BLaER1 treated with 17β-estradiol and CSF1 and Interleukin-3, amounts not matched to agents 10 nM and 100 nM (cell line): Measurements from ENCODE around the gene MDC1.
"Not testable (repeated sequence)": the region's sequence is repeated elsewhere in the genome, so short reads cannot be mapped to it uniquely, and the experiment has no call there.

Source experiments
- H3K27ac ChIP-seq, 11 experiments: shearing (Covaris generic); formaldehyde crosslinking; 2 replicates each; pipeline ENCODE4 v1.8.1; 2022
- H3K27me3 ChIP-seq, 11 experiments: shearing (Covaris generic); formaldehyde crosslinking; 2 replicates each; pipeline ENCODE4 v1.8.1; 2022
- H3K36me3 ChIP-seq, 11 experiments: shearing (Covaris generic); formaldehyde crosslinking; 2 replicates each; pipeline ENCODE4 v1.8.1; 2022
- H3K4me1 ChIP-seq, 10 experiments: shearing (Covaris generic); formaldehyde crosslinking; 2 replicates each; pipeline ENCODE4 v1.8.1; 2022
- H3K4me2 ChIP-seq, 11 experiments: shearing (Covaris generic); formaldehyde crosslinking; 2 replicates each; pipeline ENCODE4 v1.8.1; 2022
- H3K4me3 ChIP-seq, 10 experiments: shearing (Covaris generic); formaldehyde crosslinking; 2 replicates each; pipeline ENCODE4 v1.8.1; 2022
- H3K9ac ChIP-seq, 11 experiments: shearing (Covaris generic); formaldehyde crosslinking; 2 replicates each; pipeline ENCODE4 v1.8.1; 2022
- H3K9me3 ChIP-seq, 11 experiments: shearing (Covaris generic); formaldehyde crosslinking; replicated peaks in 1 of 11; 2 replicates each; pipeline ENCODE4 v1.8.1; 2022
- H4K20me1 ChIP-seq, 11 experiments: shearing (Covaris generic); formaldehyde crosslinking; 2 replicates each; pipeline ENCODE4 v1.8.1; 2022
- Cebpa-rat ChIP-seq, 11 experiments: shearing (Covaris generic); IDR thresholded peaks; 2 replicates each; pipeline ENCODE4 v1.8.1; 2022

MDC1 gene, protein sequence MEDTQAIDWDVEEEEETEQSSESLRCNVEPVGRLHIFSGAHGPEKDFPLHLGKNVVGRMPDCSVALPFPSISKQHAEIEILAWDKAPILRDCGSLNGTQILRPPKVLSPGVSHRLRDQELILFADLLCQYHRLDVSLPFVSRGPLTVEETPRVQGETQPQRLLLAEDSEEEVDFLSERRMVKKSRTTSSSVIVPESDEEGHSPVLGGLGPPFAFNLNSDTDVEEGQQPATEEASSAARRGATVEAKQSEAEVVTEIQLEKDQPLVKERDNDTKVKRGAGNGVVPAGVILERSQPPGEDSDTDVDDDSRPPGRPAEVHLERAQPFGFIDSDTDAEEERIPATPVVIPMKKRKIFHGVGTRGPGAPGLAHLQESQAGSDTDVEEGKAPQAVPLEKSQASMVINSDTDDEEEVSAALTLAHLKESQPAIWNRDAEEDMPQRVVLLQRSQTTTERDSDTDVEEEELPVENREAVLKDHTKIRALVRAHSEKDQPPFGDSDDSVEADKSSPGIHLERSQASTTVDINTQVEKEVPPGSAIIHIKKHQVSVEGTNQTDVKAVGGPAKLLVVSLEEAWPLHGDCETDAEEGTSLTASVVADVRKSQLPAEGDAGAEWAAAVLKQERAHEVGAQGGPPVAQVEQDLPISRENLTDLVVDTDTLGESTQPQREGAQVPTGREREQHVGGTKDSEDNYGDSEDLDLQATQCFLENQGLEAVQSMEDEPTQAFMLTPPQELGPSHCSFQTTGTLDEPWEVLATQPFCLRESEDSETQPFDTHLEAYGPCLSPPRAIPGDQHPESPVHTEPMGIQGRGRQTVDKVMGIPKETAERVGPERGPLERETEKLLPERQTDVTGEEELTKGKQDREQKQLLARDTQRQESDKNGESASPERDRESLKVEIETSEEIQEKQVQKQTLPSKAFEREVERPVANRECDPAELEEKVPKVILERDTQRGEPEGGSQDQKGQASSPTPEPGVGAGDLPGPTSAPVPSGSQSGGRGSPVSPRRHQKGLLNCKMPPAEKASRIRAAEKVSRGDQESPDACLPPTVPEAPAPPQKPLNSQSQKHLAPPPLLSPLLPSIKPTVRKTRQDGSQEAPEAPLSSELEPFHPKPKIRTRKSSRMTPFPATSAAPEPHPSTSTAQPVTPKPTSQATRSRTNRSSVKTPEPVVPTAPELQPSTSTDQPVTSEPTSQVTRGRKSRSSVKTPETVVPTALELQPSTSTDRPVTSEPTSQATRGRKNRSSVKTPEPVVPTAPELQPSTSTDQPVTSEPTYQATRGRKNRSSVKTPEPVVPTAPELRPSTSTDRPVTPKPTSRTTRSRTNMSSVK (N-terminal part only)

DNA sequence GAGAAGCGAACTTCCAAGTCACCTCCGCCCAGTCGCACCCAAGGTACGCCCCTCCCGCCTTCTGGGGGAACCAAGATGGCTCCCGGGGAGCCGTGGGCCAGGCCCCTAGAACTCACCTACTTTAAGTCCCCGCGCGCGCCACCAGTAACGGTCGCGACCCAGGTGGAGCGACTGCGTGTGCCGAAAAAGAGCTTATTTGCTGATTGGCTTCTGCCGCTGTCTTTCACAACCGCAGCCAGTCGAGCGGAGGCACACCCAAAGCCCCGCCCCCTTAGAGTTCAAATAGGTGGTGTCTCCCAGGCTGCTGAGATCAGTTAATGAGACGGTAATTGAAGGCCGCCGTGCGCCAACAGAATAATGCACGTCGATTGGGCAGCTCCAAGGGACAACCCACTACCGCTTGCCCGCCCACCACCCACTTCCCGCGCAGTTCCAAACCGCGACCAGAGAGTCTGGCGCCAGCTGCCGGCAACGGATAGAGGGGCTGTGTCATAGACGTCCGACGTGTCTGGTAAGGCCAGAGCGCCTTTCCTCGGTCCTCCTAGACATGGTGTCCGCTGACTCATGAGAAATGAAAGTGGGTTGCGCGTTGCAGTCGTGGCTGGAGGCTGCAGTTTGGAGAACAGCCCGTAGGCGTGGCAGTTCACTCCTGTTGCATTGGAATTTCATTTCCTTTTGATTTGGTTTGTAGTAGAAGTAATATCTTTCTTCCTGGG is at the start of gene MDC1:
Gene MDC1, minus strand, starts transcription at position 153 of the 716 bp plus-strand sequence. CDS start 2,106 bp downstream, outside the sequence.
- Histone ChIP-seq H3K4me3 (peak within 1 kb of the TSS; percentile 67 to 98 (median 90)), H4K20me1 (peaks cover 9 to 10% (median 10%) of the 10 kb centered on the region in 11 experiments), H3K27ac (peak within 1 kb of the TSS; percentile 76 to 100 (median 98)), H3K9me3 (no peaks in the 10 kb centered on the region; a peak in 1 of 22 replicates), H3K4me1 (peaks cover 39 to 55% (median 46%) of the 10 kb centered on the region in 10 experiments), H3K36me3 (peaks cover 30 to 42% (median 40%) of the 10 kb centered on the region in 11 experiments), H3K27me3 (no peaks in the 10 kb centered on the region), H3K4me2 (peak within 1 kb of the TSS; percentile 85 to 96 (median 92)), H3K9ac (peak within 1 kb of the TSS; percentile 83 to 100 (median 98))
- TF ChIP-seq Cebpa-rat (IDR thresholded peaks at IDR 0.05): no peak

- Histone ChIP-seq H3K27me3 (no peaks in the 10 kb centered on the region), H3K4me3 (no peak overlapping the region), H3K27ac (peak overlapping the region in 8 of 11 experiments; percentile 90 to 97 (median 95); a peak in 13 of 22 replicates), H3K4me1 (peaks cover 51 to 94% (median 66%) of the 10 kb centered on the region in 10 experiments), H3K9ac (0 out of 22 replicates have a peak overlapping the region, but pooled peaks of 1 of the 11 experiments have one; percentile 27), H3K36me3 (no peaks in the 10 kb centered on the region), H3K9me3 (peaks cover 0 to 7% (median 5%) of the 10 kb centered on the region in 11 experiments; a peak in 9 of 22 replicates), H3K4me2 (peak overlapping the region in 9 of 11 experiments; percentile 82 to 97 (median 94); a peak in 14 of 22 replicates), H4K20me1 (no peaks in the 10 kb centered on the region)
- no peak for TF ChIP-seq Cebpa-rat (IDR thresholded peaks at IDR 0.05)
These were observed 49.5 kb upstream of the MDC1 start for GRCh38 chr6:30766461-30767157.

DNA sequence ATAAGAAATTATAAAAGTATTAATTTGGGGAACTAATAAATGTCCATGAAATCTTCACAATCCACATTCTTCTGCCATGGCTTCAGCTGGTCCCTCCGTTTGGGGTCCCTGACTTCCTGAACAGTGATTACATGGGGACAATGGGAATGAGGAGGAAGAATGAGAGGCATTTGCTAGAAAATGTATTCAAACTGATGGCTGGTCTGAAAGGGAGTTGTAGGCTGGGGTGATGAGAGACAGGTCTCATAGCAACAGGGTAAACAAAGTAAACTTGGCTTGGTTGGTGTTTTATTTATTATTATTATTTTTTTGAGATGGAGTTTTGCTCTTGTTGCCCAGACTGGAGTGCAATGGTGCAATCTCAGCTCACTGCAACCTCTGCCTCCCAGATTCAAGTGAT is 48.4 kb upstream of the MDC1 start:
- not testable (repeated sequence) for H3K27me3 ChIP-seq, H3K4me3 ChIP-seq, H3K9me3 ChIP-seq, H4K20me1 ChIP-seq, H3K9ac ChIP-seq, H3K27ac ChIP-seq, H3K36me3 ChIP-seq
- H3K4me1 ChIP-seq: peaks cover 46 to 94% (median 61%) of the 10 kb centered on the region in 10 experiments
- peak overlapping the region in 2 of 11 experiments; percentile 82 to 91; a peak in 2 of 22 replicates for H3K4me2 ChIP-seq

DNA sequence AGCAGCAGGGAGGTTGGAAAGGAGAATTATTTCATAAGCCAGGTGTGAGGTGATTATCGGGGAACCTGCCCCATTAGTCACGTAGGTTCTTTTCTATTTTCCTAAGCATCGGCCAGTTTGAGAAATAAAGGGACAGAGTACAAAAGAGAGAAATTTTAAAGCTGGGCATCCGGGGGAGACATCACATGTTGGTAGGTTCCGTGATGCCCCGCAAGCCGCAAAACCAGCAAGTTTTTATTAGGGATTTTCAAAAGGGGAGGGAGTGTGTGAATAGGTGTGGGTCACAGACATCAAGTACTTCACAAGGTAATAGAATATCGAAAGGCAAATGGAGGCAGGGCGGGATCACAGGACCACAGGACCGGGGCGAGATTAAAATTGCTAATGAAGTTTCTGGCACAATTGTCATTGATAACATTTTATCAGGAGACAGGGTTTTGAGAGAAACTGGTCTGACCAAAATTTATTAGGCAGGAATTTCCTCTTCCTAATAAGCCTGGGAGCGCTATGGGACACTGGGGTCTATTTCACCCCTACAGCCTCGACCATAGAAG is 47.5 kb upstream of the MDC1 start:
- Histone ChIP-seq H3K9me3 (peaks cover 3 to 18% (median 12%) of the 10 kb centered on the region in 11 experiments; a peak in 16 of 22 replicates), H3K4me2 (peak overlapping the region; percentile 19 to 65 (median 45); a peak in 18 of 22 replicates), H3K27ac (peak overlapping the region in 9 of 11 experiments; percentile 16 to 66 (median 48); a peak in 11 of 22 replicates), H3K9ac (peak overlapping the region in 6 of 11 experiments; percentile 5 to 31 (median 24); a peak in 4 of 22 replicates), H3K4me1 (peaks cover 39 to 94% (median 61%) of the 10 kb centered on the region in 10 experiments)
- not testable (repeated sequence) for H4K20me1 ChIP-seq, H3K27me3 ChIP-seq, H3K4me3 ChIP-seq, H3K36me3 ChIP-seq

DNA sequence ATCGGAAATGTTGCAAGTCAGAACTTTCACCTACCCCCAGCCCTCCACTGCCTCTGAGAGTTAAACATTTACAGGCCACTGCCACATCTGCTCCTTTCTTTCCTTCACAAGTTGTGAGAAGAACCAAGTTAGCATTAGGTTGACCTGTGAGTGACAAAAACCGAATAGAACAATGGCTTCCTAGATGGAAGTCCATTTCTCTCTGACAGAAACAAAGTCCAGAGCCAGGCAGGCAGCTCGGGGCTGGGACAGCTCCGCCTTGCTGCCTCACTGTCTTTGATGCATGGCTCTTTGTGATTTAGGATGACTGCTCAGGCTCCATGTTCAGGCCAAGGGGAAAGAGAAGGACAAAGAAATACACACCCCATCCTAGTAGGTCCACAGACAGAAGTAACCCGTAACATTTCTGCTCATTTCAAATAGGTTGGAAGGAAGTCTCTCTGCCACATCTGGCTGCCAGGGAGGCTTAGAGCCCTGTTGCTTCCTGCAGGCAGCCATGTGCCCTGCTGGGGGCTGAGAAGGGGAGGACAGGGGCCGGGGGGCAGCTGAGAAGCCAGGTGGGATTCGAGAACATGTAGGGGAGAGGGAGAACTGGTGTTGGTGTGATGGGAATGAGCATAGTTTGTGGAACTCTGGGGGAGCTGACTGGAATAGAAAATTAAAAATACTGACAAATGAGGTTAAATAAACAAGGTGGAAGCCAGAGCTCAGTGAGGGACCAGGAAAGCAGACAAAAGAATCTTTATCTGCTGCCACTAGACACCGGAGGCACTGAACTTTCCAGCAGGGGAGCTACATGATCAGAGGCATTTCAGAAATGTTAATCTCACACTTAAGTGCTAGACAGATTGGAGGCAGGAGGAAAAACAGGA is 46.8 kb upstream of the MDC1 start:
- Histone ChIP-seq H4K20me1 (no peaks in the 10 kb centered on the region), H3K4me2 (peak overlapping the region; percentile 19 to 65 (median 45)), H3K27ac (peak overlapping the region; percentile 15 to 66 (median 46); a peak in 18 of 22 replicates), H3K36me3 (no peaks in the 10 kb centered on the region), H3K9ac (peak overlapping the region in 9 of 11 experiments; percentile 1 to 34 (median 22); a peak in 9 of 22 replicates), H3K9me3 (peaks cover 3 to 18% (median 13%) of the 10 kb centered on the region in 11 experiments; a peak in 16 of 22 replicates), H3K4me3 (no peak overlapping the region), H3K27me3 (no peaks in the 10 kb centered on the region), H3K4me1 (peaks cover 39 to 93% (median 62%) of the 10 kb centered on the region in 10 experiments)
- TF ChIP-seq Cebpa-rat (IDR thresholded peaks at IDR 0.05): no peak

GRCh38 chr6:30763155-30763617 is 46.1 kb upstream of the MDC1 start:
- Histone ChIP-seq H3K27me3 (no peaks in the 10 kb centered on the region), H4K20me1 (no peaks in the 10 kb centered on the region), H3K9me3 (peaks cover 3 to 18% (median 13%) of the 10 kb centered on the region in 11 experiments; a peak in 16 of 22 replicates), H3K4me2 (peak overlapping the region in 10 of 11 experiments; percentile 19 to 65 (median 50); a peak in 19 of 22 replicates), H3K27ac (peak overlapping the region in 7 of 11 experiments; percentile 16 to 66 (median 52); a peak in 8 of 22 replicates), H3K9ac (peak overlapping the region in 2 of 11 experiments; percentile 10 to 31; a peak in 2 of 22 replicates), H3K4me1 (peaks cover 37 to 93% (median 62%) of the 10 kb centered on the region in 10 experiments), H3K36me3 (no peaks in the 10 kb centered on the region), H3K4me3 (no peak overlapping the region)
- TF ChIP-seq Cebpa-rat (IDR thresholded peaks at IDR 0.05): no peak
